HG03025 (cell line): Measurements from ENCODE around the gene GALNTL6.

Experiments used
- ATAC-seq: cut with Tn5 transposase; IDR thresholded peaks from one replicate; pipeline ENCODE4 v1.9.1; 2021; ENCODE audit warnings: mild to moderate bottlenecking, moderate library complexity; ENCODE audit not compliant: unreplicated experiment, low FRiP score

Gene GALNTL6

DNA sequence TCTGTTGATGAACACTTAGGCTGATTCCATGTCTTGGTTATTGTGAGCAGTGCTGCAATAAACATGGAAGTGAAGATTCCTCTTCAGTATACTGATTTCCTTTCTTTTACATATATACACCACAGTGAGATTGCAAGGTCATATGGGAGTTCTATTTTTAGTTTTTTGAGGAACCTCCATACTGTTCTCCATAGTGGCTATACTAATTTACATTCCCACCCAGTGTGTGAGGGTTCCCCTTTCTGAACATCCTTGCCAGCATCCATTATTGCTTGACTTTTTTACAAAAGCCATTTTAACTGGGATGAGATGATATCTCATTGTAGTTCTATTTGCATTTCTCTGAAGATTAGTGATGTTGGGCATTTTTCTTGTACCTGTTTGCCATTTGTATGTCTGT, 1274.9 kb downstream of the GALNTL6 start:
- ATAC-seq, result no peak
